WERI-Rb-1 (cell line): Measurements from ENCODE around the gene TMEM243.

Source experiments
- DNase-seq: peaks from one replicate; pipeline ENCODE4 v3.0.0-alpha.2; 2020
- H3K27ac ChIP-seq: fragments of 250-450 bp; sonication (Bioruptor Pico); 2 replicates; pipeline ENCODE4 v1.5.1; 2020; ENCODE audit warnings: mild to moderate bottlenecking, moderate library complexity
- H3K27me3 ChIP-seq: fragments of 250-450 bp; sonication (Bioruptor Pico); 2 replicates; pipeline ENCODE4 v1.5.1; 2021; ENCODE audit warnings: mild to moderate bottlenecking, low read depth, moderate library complexity; ENCODE audit not compliant: insufficient read depth, severe bottlenecking
- H3K36me3 ChIP-seq: fragments of 250-450 bp; sonication (Bioruptor Pico); 2 replicates; pipeline ENCODE4 v1.5.1; 2020; ENCODE audit warnings: mild to moderate bottlenecking, moderate library complexity
- H3K4me3 ChIP-seq: 2 replicates; pipeline ENCODE4 v1.5.1; 2011; ENCODE audit warnings: low read depth, mild to moderate bottlenecking, control low read depth, low read length
- H3K9me3 ChIP-seq: fragments of 250-450 bp; sonication (Bioruptor Pico); 2 replicates; pipeline ENCODE4 v1.5.1; 2021; ENCODE audit warnings: mild to moderate bottlenecking, moderate library complexity; ENCODE audit not compliant: severe bottlenecking
- TF ChIP-seq, protein P1 (sequence below): IDR thresholded peaks from 2 replicates; pipeline ENCODE4 v1.5.1; 2011; ENCODE audit warnings: low read depth, mild to moderate bottlenecking, control low read depth, inconsistent platforms, low read length

TMEM243 gene

DNA sequence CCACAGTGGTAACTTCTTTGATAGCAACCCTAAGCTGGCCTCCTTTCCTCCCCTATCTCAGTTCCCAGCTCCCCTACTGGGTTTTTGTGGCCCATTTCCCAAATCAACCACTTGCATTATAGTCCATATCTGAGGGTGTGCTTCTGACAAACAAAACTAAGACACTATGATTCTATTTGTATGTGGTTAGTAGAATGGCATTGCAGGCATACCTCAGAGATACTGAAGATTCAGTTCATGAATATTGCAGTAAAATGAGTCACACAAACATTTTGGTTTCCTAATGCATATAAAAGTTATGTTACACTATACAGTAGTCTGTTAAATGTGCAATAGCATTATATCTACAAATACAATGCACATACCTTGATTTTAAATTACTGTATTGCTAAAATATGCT, 15.4 kb upstream of the TMEM243 start:
- Histone ChIP-seq H3K9me3 (no peaks in the 10 kb centered on the region), H3K27ac (no peak overlapping the region), H3K36me3 (no peaks in the 10 kb centered on the region), H3K4me3 (no peak overlapping the region), H3K27me3 (no peaks in the 10 kb centered on the region)
- TF ChIP-seq, protein P1, sequence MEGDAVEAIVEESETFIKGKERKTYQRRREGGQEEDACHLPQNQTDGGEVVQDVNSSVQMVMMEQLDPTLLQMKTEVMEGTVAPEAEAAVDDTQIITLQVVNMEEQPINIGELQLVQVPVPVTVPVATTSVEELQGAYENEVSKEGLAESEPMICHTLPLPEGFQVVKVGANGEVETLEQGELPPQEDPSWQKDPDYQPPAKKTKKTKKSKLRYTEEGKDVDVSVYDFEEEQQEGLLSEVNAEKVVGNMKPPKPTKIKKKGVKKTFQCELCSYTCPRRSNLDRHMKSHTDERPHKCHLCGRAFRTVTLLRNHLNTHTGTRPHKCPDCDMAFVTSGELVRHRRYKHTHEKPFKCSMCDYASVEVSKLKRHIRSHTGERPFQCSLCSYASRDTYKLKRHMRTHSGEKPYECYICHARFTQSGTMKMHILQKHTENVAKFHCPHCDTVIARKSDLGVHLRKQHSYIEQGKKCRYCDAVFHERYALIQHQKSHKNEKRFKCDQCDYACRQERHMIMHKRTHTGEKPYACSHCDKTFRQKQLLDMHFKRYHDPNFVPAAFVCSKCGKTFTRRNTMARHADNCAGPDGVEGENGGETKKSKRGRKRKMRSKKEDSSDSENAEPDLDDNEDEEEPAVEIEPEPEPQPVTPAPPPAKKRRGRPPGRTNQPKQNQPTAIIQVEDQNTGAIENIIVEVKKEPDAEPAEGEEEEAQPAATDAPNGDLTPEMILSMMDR = no peak
- DNase-seq = no peak

DNA sequence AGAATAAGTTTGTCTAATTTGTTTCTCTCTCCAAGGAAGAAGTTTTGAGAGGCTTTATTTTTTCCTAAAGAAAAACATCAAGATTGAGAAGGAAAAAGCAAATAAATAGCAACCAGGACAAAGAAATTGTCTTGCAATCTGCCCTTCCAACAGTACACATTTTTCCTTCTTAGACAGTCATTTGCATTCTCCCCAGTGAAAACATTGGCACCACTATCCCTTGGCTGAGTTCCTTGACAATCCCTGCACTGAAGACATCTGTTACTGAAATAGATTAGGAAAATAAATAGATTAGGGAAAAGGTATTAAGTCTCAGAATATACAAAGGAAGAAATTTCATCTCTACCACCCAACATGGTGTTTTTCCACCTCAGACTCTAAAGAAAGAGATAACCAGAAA, 12.2 kb upstream of the TMEM243 start:
- TF ChIP-seq, protein P1 = no peak
- no peaks in the 10 kb centered on the region for H3K36me3 ChIP-seq
- H3K4me3 ChIP-seq = no peak overlapping the region
- no peaks in the 10 kb centered on the region for H3K27me3 ChIP-seq
- no peak overlapping the region for H3K27ac ChIP-seq
- DNase-seq = no peak
- no peaks in the 10 kb centered on the region for H3K9me3 ChIP-seq

DNA sequence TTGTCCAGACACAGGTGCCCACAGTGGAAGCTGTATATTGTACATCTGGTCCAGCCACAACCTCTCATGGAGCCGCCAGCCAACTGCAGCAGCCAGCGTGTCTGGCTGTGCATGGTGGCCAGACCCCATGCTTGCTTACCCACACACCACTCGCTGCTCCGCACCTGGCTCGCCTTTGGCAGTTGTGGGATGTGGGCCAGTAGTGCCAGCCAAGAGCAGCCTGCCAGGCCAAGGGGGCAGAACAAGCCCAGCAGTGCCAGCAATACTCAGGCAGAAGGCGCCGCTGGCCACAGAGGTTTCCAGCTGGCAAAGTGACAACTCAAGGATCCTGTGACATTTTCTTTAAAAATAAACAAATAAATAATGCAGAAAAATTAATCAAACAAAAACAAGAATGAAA, 11.7 kb upstream of the TMEM243 start:
- no peak overlapping the region for H3K4me3 ChIP-seq
- DNase-seq = no peak
- H3K9me3 ChIP-seq = no peaks in the 10 kb centered on the region
- TF ChIP-seq, protein P1 = no peak
- no peaks in the 10 kb centered on the region for H3K36me3 ChIP-seq
- no peaks in the 10 kb centered on the region for H3K27me3 ChIP-seq
- no peak overlapping the region for H3K27ac ChIP-seq

DNA sequence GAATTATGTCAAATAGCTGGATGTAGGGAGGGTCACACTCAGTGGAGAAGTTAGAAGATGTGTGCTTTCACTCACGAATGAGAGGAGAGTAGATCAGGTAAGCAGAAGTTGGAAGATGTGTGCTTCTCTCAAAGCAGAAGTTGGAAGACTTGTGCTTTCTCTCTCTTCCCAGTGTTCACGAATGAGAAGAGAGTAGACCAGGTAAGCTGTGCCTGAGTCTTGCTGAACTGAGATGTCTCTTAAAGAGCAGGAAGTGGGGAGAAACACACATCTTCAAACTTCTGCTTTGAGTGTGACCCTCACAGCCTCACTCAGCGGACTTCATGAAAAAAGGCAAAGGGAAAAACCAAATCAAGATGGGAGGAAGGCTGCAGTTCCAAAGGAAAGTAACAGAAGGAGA, 7.0 kb upstream of the TMEM243 start:
- no peaks in the 10 kb centered on the region for H3K36me3 ChIP-seq
- TF ChIP-seq, protein P1 = no peak
- H3K9me3 ChIP-seq = no peaks in the 10 kb centered on the region
- no peak overlapping the region for H3K4me3 ChIP-seq
- no peak for DNase-seq
- H3K27ac ChIP-seq = peak overlapping the region; percentile 28; the same call in 1 of the 2 replicates
- H3K27me3 ChIP-seq = no peaks in the 10 kb centered on the region

DNA sequence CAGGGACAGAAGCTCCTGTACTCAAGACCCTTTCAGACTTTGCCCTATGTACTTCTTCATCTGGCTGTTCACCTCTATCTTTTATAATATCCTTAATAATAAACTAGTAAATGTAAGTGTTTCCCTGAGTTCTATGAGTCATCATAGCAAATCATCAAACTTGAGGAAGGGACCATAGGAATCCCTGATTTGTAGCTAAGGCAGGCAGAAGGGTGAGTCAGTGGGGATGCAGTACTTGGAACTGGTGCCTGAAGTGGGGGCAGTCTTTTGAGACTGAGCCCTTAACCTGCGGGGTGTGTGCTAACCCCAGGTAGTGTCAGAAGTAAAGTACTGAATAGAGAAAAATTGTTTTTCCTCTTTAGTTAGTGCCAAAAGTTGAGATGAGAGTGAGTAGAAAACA, 6.2 kb upstream of the TMEM243 start:
- TF ChIP-seq, protein P1 = no peak
- H3K36me3 ChIP-seq = no peaks in the 10 kb centered on the region
- H3K4me3 ChIP-seq = no peak overlapping the region
- DNase-seq = no peak
- no peaks in the 10 kb centered on the region for H3K27me3 ChIP-seq
- H3K9me3 ChIP-seq = no peaks in the 10 kb centered on the region
- H3K27ac ChIP-seq = no peak overlapping the region

DNA sequence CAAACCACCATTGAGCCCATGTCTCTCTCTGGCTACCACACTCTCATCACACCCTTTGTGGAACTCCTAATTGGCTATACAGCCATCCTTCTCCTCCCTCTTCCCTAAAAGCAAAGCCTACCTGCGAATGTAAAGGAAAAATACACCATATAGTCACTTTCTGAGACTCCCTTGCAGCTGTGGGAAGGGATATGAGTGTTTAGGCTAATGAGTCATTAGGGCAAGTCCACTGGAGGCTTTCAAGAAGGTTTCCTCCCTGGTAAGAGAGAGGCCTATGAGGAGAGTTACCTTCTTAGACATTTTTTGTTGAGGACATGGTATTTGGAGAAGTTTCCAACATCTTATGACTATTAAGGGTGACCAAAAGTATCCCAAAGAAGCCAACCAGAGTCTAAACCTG, 4.1 kb upstream of the TMEM243 start:
- no peak for DNase-seq
- Histone ChIP-seq H3K27ac (no peak overlapping the region), H3K27me3 (no peaks in the 10 kb centered on the region), H3K9me3 (no peaks in the 10 kb centered on the region), H3K36me3 (peaks cover 4% of the 10 kb centered on the region; the same call in 1 of the 2 replicates), H3K4me3 (no peak overlapping the region)
- TF ChIP-seq, protein P1 = no peak
